GM12892 (cell line): ENCODE data around the gene SMG9.

Experiments
- POLR2A ChIP-seq: IDR thresholded peaks from 2 replicates; pipeline ENCODE4 v1.6.1; 2011; ENCODE audit warnings: low read depth, low read length, control low read depth
- POLR2AphosphoS5 ChIP-seq: IDR thresholded peaks from 2 replicates; pipeline ENCODE4 v1.6.1; 2011; ENCODE audit warnings: low read depth, low read length, control low read depth

- TF ChIP-seq POLR2A (no peak), POLR2AphosphoS5 (no peak)
These were observed 11.7 kb downstream of the SMG9 start for GRCh38 chr19:43743059-43743458.
